ENCODE results near the gene SNAPIN. TPM values are rescaled to one million over a fixed set of nuclear protein-coding genes. Genes with fewer than 3 reads are reported as not detected.
"Not testable (repeated sequence)": the region's sequence is repeated elsewhere in the genome, so short reads cannot be mapped to it uniquely, and the experiment has no call there.

SNAPIN gene
- total RNA-seq, 1 donor from 2014 or later = 62.1 TPM

DNA sequence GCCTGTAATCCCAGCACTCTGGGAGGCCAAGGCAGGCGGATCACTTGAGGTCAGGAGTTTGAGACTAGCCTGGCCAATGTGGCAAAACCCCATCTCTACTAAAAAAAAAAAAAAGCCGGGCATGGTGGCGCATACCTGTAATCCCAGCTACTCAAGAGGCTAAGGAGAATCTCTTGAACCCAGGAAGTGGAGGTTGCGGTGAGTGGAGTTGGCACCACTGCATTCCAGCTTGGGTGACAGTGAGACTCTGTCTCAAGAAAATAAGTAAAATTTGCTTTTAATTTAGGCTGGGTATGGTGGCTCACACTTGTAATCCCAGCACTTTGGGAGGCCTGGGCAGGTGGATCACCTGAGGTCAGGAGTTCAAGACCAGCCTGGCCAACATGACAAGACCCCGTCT lies 18.3 kb upstream of the SNAPIN start:
- intact Hi-C loops (cut with DNase I); DNase-seq (ENCODE audit: low spot score): not testable (repeated sequence)

DNA sequence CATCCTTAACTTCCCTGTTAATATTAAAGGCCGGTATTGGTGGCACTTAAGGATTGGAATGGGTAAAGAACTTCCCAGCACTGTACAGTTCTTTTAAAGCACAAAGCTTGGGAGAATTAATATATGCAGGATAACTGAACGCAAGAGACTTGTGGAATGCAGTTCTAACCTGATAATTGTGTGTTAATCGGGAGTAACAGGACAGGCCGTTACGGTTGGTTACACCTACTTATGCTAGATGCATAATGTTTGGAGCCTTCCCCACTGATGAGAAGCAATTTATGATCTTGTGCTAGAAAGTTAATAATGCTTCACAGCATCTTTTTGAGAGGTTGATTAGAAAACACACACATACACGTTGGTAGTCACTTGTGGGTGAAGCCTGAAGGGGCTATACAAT lies 17.6 kb upstream of the SNAPIN start:
- DNase-seq (ENCODE audit: low spot score) = no peak
- intact Hi-C loops (cut with DNase I) = no loop called here

DNA sequence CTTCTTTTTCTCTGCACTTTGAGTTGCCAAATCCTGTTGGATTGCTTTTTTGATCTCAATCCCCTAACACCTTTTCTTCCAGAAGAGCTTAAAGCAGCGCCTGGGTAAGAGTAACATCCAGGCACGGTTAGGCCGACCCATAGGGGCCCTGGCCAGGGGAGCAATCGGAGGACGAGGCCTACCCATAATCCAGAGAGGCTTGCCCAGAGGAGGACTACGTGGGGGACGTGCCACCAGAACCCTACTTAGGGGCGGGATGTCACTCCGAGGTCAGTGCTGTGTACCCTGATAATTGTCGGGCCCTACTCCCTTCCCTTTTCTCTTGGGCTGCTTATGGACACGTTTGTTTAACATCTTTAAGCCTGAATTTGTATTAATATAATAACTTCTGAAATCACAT lies 16.3 kb upstream of the SNAPIN start:
- no peak for DNase-seq (ENCODE audit: low spot score)
- intact Hi-C loops (cut with DNase I) = no loop called here

DNA sequence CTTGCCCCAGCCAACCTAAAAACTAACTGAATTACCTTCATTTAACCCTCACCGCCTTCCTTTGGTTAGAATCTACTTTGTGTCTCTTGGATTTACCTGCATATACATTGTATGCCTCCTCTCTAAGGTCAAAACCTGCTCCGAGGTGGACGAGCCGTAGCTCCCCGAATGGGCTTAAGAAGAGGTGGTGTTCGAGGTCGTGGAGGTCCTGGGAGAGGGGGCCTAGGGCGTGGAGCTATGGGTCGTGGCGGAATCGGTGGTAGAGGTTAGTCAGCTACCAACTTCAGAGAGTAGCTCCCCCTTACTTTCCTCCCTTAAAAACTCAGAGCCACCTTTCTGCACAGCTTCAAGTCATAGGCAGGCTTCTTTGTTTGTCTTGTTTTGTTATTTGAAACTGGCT lies 15.4 kb upstream of the SNAPIN start:
- no peak for DNase-seq (ENCODE audit: low spot score)
- intact Hi-C loops (cut with DNase I) = no loop called here

DNA sequence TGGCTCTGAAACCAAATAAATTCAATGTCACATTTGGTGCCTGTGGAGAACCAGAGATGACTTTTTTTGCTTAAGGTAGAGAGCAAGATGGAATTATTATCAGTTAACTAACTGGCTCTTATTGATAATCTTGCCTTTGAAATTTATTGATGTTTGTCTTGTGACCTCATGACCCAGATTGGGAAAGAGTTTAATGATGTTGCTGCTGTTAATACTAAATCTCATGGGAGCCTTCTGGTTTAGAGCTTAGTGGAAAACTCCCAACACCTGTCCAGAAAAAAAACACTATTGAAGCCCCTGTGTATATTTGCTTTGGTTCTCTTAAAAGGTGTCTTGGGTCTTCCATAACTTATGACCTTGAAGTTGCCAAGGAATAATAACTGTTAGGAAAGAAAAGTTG lies 14.7 kb upstream of the SNAPIN start:
- intact Hi-C loops (cut with DNase I) = no loop called here
- no peak for DNase-seq (ENCODE audit: low spot score)

GRCh38 chr1:153646672-153647345 lies 11.7 kb upstream of the SNAPIN start:
- intact Hi-C loops (cut with DNase I) = no loop called here
- DNase-seq (ENCODE audit: low spot score) = no peak

- intact Hi-C loops (cut with DNase I) = no loop called here
- no peak for DNase-seq (ENCODE audit: low spot score)
These were observed 11.2 kb upstream of the SNAPIN start for GRCh38 chr1:153647346-153647714.

- no peak for DNase-seq (ENCODE audit: low spot score)
- intact Hi-C loops (cut with DNase I) = no loop called here
These were observed 10.4 kb upstream of the SNAPIN start for GRCh38 chr1:153648000-153648643.

GRCh38 chr1:153649137-153649862 lies 9.2 kb upstream of the SNAPIN start:
- intact Hi-C loops (cut with DNase I) = no loop called here

DNA sequence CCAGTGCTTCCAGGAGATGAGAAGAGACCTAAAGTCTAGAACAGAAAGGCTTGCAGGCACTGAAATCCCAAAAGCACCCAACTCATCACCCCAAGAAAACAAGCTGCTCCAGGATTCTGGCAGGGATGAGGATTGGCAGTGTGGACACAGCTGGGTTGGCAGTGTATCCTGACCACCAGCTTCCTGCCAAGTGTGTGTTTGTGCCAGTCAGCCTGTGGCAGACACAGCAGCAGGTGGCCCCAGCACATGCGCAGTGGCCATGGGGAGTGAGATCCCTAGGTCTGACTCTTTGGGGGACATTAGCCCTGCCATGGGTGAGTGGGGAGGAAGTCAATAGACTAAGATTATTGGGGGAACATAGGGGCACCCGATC lies 8.7 kb upstream of the SNAPIN start:
- DNase-seq (ENCODE audit: low spot score) = peak; percentile 76
- intact Hi-C loops (cut with DNase I) = no loop called here

More at GRCh38 chr1:153649137-153649862, 9.2 kb upstream of the SNAPIN start:
- DNase-seq (ENCODE audit: low spot score) = peak; percentile 71

DNA sequence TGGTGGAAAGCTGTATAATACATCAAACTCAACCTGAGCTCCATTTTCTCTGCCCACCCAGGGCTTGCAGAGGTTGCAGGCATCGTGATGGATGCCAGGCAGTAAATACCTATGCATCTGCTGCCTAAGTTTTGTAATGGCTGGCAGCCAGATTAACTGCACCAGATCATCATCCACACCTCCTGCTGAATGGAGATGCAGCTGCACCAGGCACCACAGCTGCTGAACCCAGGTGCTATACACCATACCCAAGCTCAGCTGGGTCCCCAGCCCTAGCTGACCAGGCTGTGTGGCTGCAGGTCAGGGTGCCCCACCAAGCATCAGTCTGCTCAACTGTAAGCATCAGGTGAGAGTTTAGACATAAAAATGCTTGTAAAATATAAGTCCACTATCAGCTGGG lies 6.7 kb upstream of the SNAPIN start:
- peak; percentile 27 for DNase-seq (ENCODE audit: low spot score)
- intact Hi-C loops (cut with DNase I) = no loop called here

GRCh38 chr1:153652805-153653500 lies 5.5 kb upstream of the SNAPIN start:
- DNase-seq (ENCODE audit: low spot score) = no peak
- intact Hi-C loops (cut with DNase I) = no loop called here

DNA sequence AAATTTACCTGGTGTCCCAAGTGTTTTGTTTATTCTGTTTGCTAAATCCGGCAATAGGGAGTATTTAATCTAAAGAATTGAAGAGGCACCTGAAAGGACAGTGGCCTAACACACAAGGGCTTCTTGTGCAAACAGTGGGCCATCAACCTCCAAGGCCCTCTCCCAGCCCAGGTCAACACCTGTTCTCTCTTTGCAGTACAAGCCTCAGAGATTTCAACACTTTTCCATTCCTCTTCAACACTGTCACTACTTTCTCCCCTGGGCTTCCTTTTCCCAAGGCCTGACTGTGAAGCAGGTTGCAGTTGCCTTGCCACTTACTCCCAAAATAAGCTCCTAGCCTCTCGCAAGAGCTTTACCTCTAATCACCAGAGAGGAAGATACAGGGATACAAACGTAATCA lies 3.2 kb upstream of the SNAPIN start:
- intact Hi-C loops (cut with DNase I) = no loop called here

DNA sequence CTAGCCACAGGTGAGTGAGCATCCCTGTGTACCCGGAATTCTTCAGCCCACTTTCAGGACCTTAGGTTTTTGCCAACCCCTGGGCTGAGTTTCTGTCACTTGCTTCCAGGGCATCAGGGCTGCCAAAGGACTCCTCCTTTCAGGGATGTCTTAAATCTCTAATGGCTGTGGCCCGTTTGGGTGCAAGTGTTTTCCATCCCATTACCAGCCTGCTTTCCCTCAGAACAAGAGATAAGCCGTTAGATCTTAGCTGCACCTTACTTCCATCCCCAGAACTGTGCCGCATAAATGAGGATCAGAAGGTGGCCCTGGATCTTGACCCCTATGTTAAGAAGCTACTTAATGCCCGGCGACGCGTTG lies 652 bp downstream of the SNAPIN start:
- peak; percentile 7 for DNase-seq (ENCODE audit: low spot score)
- intact Hi-C loops (cut with DNase I) = loop anchor here (2.0 kb wide), 1 partner anchor 24 kb away; the partner anchor contains the start of gene CHTOP

More for the DNA sequence above, 3.2 kb upstream of the SNAPIN start:
- DNase-seq (ENCODE audit: low spot score) = peak; percentile 9

DNA sequence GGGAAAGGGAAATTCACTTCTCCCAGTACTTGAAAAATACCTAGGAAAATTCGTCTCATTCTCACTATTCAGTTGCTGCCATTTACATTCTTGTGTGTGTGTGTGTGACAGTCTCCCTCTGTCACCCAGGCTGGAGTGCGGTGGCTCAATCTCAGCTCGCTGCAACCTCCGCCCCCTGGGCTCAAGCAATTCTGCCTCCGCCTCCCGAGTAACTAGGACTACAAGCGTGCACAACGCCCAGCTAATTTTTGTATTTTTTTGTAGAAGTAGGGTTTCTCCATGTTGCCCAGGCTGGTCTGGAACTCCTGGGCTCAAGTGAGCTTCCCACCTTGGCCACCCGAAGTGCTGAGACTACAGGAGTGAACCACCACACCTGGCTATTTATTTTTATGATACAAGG lies 1.2 kb downstream of the SNAPIN start:
- DNase-seq (ENCODE audit: low spot score) = peak; percentile 61
- intact Hi-C loops (cut with DNase I) = loop anchor here (2.0 kb wide), 1 partner anchor 25 kb away; the partner anchor contains the start of gene CHTOP

GRCh38 chr1:153661111-153661708 lies 2.7 kb downstream of the SNAPIN start:
- intact Hi-C loops (cut with DNase I) = no loop called here
- peak; percentile 24 for DNase-seq (ENCODE audit: low spot score)

DNA sequence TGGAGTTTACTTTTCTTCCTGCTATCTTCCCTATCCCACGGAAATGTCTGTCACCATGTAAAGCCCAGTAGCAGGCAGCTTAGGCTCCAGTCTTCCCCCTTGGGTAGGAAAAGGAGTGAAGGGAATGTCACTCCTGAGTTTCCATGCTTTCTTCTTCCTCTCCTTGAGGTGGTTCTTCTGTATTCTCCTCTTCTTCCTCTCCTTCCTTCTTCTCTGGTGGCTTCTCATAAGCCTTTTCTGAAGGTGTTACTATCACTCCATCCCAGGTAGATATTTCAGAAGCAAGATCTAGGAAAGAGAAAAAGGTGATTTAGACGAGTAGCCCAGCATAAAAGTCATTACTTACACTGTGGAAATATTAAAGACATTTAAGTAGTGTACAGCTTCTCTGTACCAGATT lies 3.8 kb downstream of the SNAPIN start:
- intact Hi-C loops (cut with DNase I) = no loop called here
- DNase-seq (ENCODE audit: low spot score) = no peak

GRCh38 chr1:153663211-153663610 lies 4.7 kb downstream of the SNAPIN start:
- intact Hi-C loops (cut with DNase I) = no loop called here
- DNase-seq (ENCODE audit: low spot score) = peak; percentile 44

GRCh38 chr1:153667439-153667838 lies 8.9 kb downstream of the SNAPIN start:
- DNase-seq (ENCODE audit: low spot score) = no peak
- intact Hi-C loops (cut with DNase I) = no loop called here

DNA sequence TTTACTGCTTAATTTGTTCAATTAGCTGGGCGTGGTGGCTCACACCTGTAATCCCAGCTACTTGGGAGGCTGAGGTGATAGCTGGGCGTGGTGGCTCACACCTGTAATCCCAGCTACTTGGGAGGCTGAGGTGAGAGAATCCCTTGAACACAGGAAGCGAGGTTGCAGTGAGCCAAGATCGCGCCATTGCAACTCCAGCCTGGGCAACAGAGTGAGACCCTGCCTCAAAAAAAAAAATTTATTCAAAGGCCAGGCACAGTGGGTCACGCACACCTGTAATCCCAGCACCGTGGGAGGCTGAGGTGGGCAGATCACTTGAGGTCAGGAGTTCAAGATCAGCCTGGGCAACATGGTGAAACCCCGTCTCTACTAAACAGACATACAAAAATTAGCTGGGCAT lies 10.2 kb downstream of the SNAPIN start:
- DNase-seq (ENCODE audit: low spot score); intact Hi-C loops (cut with DNase I): not testable (repeated sequence)
